PC-3 (cell line): ENCODE measurements around the gene CSNK1G1. TPM values are rescaled to one million over a fixed set of nuclear protein-coding genes. Genes with fewer than 3 reads are reported as not detected.
A peak's percentile ranks its signal among the peaks of the same experiment; 100 is the strongest.
"Not testable (repeated sequence)": the region's sequence is repeated elsewhere in the genome, so short reads cannot be mapped to it uniquely, and the experiment has no call there.

Experiments used
- ATAC-seq: fragments of 200-7000 bp; cut with Tn5 transposase; 2 replicates; pipeline ENCODE4 v1.9.1; 2020; ENCODE audit warnings: mild to moderate bottlenecking, moderate library complexity
- BruUV-seq: library from RNA; stranded (reverse); fragments of 400-500 nt; replicated peaks from 2 replicates; lab custom pipeline; 2021; lab: Mats Ljungman, UMichigan
- CTCF ChIA-PET: fragments of 300-600 bp; sonication (Branson Sonifier 250); formaldehyde crosslinking; loops from one replicate; lab custom pipeline; 2022; ENCODE audit warnings: antibody characterized with exemption; lab: Charles Lee
- POLR2A ChIA-PET: fragments of 300-600 bp; sonication (Branson Sonifier 250); formaldehyde crosslinking; loops from one replicate; lab custom pipeline; 2022; ENCODE audit warnings: antibody characterized with exemption; ENCODE audit not compliant: unreplicated experiment; lab: Charles Lee
- DNase-seq: peaks from one replicate; pipeline ENCODE4 v3.0.0-alpha.2; 2015
- H2AFZ ChIP-seq: fragments of 300-600 bp; sonication (generic); 2 replicates; pipeline ENCODE4 v1.6.0; 2016; ENCODE audit warnings: antibody characterized with exemption, low read length
- H3F3A ChIP-seq: fragments of 300-600 bp; sonication (generic); one replicate; pipeline ENCODE4 v1.6.0; 2017; ENCODE audit warnings: antibody characterized with exemption, low read length, control low read depth, mild to moderate bottlenecking; ENCODE audit not compliant: unreplicated experiment
- H3K27ac ChIP-seq: fragments of 300-600 bp; sonication (generic); 2 replicates; pipeline ENCODE4 v1.5.1; 2016; ENCODE audit warnings: mild to moderate bottlenecking, low read length
- H3K27me3 ChIP-seq: fragments of 300-600 bp; sonication (generic); 2 replicates; pipeline ENCODE4 v1.6.1; 2016; ENCODE audit warnings: low read length, mixed read lengths
- H3K36me3 ChIP-seq: fragments of 300-600 bp; sonication (generic); 2 replicates; pipeline ENCODE4 v1.6.1; 2016; ENCODE audit warnings: low read depth, mixed run types, low read length, mixed read lengths
- H3K4me1 ChIP-seq: fragments of 300-600 bp; sonication (generic); 2 replicates; pipeline ENCODE4 v1.5.1; 2016; ENCODE audit warnings: low read length; ENCODE audit not compliant: insufficient read depth
- H3K4me2 ChIP-seq: fragments of 300-600 bp; sonication (generic); 2 replicates; pipeline ENCODE4 v1.6.0; 2016; ENCODE audit warnings: low read length
- H3K4me3 ChIP-seq: fragments of 300-600 bp; sonication (generic); 2 replicates; pipeline ENCODE4 v1.5.1; 2016; ENCODE audit warnings: mild to moderate bottlenecking, low read length, mixed read lengths
- H3K79me2 ChIP-seq: fragments of 300-600 bp; sonication (generic); 2 replicates; pipeline ENCODE4 v1.6.1; 2017; ENCODE audit warnings: low read length, mixed read lengths
- H3K9ac ChIP-seq: fragments of 300-600 bp; sonication (generic); 2 replicates; pipeline ENCODE4 v1.6.0; 2016; ENCODE audit warnings: mild to moderate bottlenecking, low read length
- H3K9me2 ChIP-seq: fragments of 300-600 bp; sonication (generic); replicated peaks from 2 replicates; pipeline ENCODE4 v1.6.1; 2016; ENCODE audit warnings: mixed run types, low read length, mixed read lengths
- H3K9me3 ChIP-seq: fragments of 300-600 bp; sonication (generic); 2 replicates; pipeline ENCODE4 v1.6.1; 2016; ENCODE audit warnings: low read length, mixed read lengths
- H4K20me1 ChIP-seq: fragments of 300-600 bp; sonication (generic); 2 replicates; pipeline ENCODE4 v1.6.1; 2016; ENCODE audit warnings: low read length, mixed read lengths
- EZH2 ChIP-seq: fragments of 300-600 bp; sonication (generic); IDR thresholded peaks from one replicate; pipeline ENCODE4 v1.6.1; 2017; ENCODE audit warnings: antibody characterized with exemption, mild to moderate bottlenecking, low read length; ENCODE audit not compliant: unreplicated experiment
- EZH2phosphoT487 ChIP-seq: fragments of 300-600 bp; sonication (generic); IDR thresholded peaks from 2 replicates; pipeline ENCODE4 v1.6.1; 2018; ENCODE audit warnings: mild to moderate bottlenecking, antibody characterized with exemption, low read length, borderline replicate concordance
- intact Hi-C: fragments of 100-400 bp; cut with micrococcal nuclease; formaldehyde crosslinking; loops from 2 replicates; pipeline ENCODE4 v1.9.0; 2023
- total RNA-seq: library from RNA; depleted of rRNA; stranded (reverse); fragments of >200 nt; gene quantifications from 2 replicates; pipeline ENCODE4 v1.2.3, GENCODE V29; 2014
- TF ChIP-seq, protein P1 (sequence below): fragments of 300-600 bp; sonication (generic); conservative IDR thresholded peaks from 2 replicates; pipeline ENCODE4 v1.5.1; 2017; ENCODE audit warnings: antibody characterized with exemption, low read depth, mild to moderate bottlenecking, low read length

The CSNK1G1 gene
- total RNA-seq, 1 experiment from 2014 or later, result 9.8 TPM

DNA sequence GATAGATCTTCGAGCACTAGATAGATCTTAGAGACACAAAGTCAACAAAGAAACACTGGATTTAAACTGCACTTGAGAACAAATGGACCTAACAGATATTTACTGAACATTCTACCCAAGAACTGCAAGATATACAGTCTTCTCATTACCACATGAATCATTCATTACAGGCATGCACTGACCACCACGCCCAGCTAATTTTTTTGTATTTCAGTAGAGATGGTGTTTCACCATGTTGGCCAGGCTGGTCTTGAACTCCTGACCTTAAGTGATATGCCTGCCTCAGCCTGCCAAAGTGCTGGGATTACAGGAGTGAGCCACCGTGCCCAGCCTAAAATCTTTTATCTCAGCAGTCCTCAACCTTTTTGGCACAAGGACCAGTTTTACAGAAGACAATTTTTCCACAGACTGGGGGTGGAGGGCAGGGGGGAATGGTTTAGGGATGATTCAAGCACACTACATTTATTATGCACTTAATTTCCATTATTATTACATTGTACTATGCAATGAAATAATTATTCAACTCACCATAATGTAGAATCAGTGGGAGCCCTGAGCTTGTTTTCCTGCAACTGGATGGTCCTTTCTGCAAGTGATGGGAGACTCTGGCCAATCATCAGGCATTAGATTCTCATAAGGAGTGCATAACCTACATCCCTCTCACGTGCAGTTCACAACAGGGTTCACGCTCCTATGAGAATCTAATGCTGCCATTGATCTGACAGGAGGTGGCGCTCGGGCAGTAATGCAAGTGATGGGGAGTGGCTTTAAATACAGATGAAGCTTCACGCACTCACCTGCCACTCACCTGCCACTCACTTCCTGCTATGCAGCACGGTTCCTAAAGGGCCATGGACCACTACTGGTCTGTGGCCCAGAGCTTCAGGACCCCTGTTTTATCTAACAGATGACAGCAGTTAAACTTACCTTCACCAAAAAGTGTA is 21.7 kb downstream of the CSNK1G1 start:
- H3K9me2 ChIP-seq, result no peaks in the 10 kb centered on the region
- H3K4me1 ChIP-seq, result no peaks in the 10 kb centered on the region
- H3F3A ChIP-seq, result no peaks in the 10 kb centered on the region
- ATAC-seq (peak; percentile 33; the same call in 1 of the 2 replicates), DNase-seq (no peak)
- H3K9me3 ChIP-seq, result no peaks in the 10 kb centered on the region
- no peak overlapping the region for H3K4me2 ChIP-seq
- H3K79me2 ChIP-seq, result peaks cover 7% of the 10 kb centered on the region; the same call in 1 of the 2 replicates
- ChIA-PET CTCF (no interaction called here), POLR2A (no interaction called here)
- no TSS peak for BruUV-seq
- H3K36me3 ChIP-seq, result peaks cover 5% of the 10 kb centered on the region; the same call in 1 of the 2 replicates
- intact Hi-C loops, result no loop called here
- no peak overlapping the region for H3K27ac ChIP-seq
- no peak overlapping the region for H3K9ac ChIP-seq
- H3K4me3 ChIP-seq, result no peak overlapping the region
- H2AFZ ChIP-seq, result no peak overlapping the region
- H3K27me3 ChIP-seq, result no peaks in the 10 kb centered on the region
- TF ChIP-seq, protein P1, sequence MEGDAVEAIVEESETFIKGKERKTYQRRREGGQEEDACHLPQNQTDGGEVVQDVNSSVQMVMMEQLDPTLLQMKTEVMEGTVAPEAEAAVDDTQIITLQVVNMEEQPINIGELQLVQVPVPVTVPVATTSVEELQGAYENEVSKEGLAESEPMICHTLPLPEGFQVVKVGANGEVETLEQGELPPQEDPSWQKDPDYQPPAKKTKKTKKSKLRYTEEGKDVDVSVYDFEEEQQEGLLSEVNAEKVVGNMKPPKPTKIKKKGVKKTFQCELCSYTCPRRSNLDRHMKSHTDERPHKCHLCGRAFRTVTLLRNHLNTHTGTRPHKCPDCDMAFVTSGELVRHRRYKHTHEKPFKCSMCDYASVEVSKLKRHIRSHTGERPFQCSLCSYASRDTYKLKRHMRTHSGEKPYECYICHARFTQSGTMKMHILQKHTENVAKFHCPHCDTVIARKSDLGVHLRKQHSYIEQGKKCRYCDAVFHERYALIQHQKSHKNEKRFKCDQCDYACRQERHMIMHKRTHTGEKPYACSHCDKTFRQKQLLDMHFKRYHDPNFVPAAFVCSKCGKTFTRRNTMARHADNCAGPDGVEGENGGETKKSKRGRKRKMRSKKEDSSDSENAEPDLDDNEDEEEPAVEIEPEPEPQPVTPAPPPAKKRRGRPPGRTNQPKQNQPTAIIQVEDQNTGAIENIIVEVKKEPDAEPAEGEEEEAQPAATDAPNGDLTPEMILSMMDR, result no peak
- no peak for TF ChIP-seq EZH2phosphoT487
- TF ChIP-seq EZH2, result no peak
- H4K20me1 ChIP-seq, result no peaks in the 10 kb centered on the region

DNA sequence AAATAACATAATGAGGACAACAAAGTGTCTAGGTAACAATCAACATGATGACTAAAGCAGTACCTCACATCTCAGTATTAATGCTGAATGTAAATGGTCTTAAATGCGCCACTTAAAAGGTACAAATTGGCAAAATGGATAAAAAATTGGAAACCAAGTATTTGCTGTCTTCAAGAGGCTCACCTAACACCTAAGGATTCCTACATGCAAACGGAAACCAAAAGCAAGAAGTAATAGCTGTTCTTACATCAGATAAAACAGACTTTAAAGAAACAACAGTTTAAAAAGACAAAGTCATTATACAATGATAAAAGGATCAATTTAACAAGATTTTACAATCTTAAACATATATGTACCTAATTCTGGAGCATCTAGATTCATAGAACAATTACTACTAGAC is 22.5 kb downstream of the CSNK1G1 start:
- Histone ChIP-seq H3K4me2 (no peak overlapping the region), H3K9me3 (no peaks in the 10 kb centered on the region), H3F3A (no peaks in the 10 kb centered on the region), H3K4me1 (no peaks in the 10 kb centered on the region), H3K79me2 (peaks cover 7% of the 10 kb centered on the region; the same call in 1 of the 2 replicates), H3K9ac (no peak overlapping the region), H3K36me3 (peaks cover 5% of the 10 kb centered on the region; the same call in 1 of the 2 replicates), H3K27me3 (no peaks in the 10 kb centered on the region), H4K20me1 (no peaks in the 10 kb centered on the region), H3K27ac (no peak overlapping the region), H3K4me3 (no peak overlapping the region), H2AFZ (no peak overlapping the region), H3K9me2 (no peaks in the 10 kb centered on the region)
- intact Hi-C loops, result no loop called here
- CTCF ChIA-PET, result no interaction called here
- no TSS peak for BruUV-seq
- no peak for TF ChIP-seq EZH2
- POLR2A ChIA-PET, result no interaction called here
- DNase-seq (no peak), ATAC-seq (no peak)

DNA sequence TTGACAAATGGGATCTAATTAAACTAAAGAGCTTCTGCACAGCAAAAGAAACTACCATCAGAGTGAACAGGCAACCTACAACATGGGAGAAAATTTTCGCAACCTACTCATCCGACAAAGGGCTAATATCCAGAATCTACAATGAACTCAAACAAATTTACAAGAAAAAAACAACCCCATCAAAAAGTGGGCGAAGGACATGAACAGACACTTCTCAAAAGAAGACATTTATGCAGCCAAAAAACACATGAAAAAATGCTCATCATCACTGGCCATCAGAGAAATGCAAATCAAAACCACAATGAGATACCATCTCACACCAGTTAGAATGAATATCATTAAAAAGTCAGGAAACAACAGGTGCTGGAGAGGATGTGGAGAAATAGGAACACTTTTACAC is 24.3 kb downstream of the CSNK1G1 start:
- H2AFZ ChIP-seq, H3K4me1 ChIP-seq, H3K9me2 ChIP-seq, intact Hi-C loops, BruUV-seq, H3K79me2 ChIP-seq, H3K4me2 ChIP-seq, H3K36me3 ChIP-seq, H3K27me3 ChIP-seq, H3K9me3 ChIP-seq, ATAC-seq, H3K4me3 ChIP-seq, H3F3A ChIP-seq, H3K9ac ChIP-seq, DNase-seq, POLR2A ChIA-PET, H3K27ac ChIP-seq, H4K20me1 ChIP-seq, CTCF ChIA-PET: not testable (repeated sequence)

DNA sequence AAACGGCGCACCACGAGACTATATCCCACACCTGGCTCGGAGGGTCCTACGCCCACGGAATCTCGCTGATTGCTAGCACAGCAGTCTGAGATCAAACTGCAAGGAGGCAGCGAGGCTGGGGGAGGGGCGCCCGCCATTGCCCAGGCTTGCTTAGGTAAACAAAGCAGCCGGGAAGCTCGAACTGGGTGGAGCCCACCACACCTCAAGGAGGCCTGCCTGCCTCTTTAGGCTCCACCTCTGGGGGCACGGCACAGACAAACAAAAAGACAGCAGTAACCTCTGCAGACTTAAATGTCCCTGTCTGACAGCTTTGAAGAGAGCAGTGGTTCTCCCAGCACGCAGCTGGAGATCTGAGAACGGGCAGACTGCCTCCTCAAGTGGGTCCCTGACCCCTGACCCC is 29.0 kb downstream of the CSNK1G1 start:
- H3K27ac ChIP-seq, H3K9me2 ChIP-seq, H3F3A ChIP-seq, H3K4me1 ChIP-seq, H3K27me3 ChIP-seq, H3K9me3 ChIP-seq, ATAC-seq, H3K36me3 ChIP-seq, H3K4me3 ChIP-seq, H3K4me2 ChIP-seq, POLR2A ChIA-PET, intact Hi-C loops, CTCF ChIA-PET, H3K9ac ChIP-seq, DNase-seq, H4K20me1 ChIP-seq, H2AFZ ChIP-seq: not testable (repeated sequence)
- TSS peak; percentile 70 for BruUV-seq
- peaks cover 17% of the 10 kb centered on the region for H3K79me2 ChIP-seq

DNA sequence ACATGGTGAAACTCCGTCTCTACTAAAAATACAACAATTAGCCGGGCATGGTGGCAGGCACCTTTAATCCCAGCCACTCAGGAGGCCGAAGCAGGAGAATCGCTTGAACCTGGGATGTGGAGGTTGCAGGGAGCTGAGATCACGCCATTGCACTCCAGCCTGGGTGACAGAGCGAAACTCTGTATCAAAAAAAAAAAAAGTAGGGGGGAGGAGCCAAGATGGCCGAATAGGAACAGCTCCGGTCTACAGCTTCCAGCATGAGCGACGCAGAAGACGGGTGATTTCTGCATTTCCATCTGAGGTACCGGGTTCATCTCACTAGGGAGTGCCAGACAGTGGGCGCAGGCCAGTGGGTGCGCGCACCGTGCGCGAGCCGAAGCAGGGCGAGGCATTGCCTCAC is 29.5 kb downstream of the CSNK1G1 start:
- H3K9me3 ChIP-seq, H3K4me1 ChIP-seq, H3K36me3 ChIP-seq, ATAC-seq, POLR2A ChIA-PET, H3K9me2 ChIP-seq, CTCF ChIA-PET, intact Hi-C loops, H4K20me1 ChIP-seq, H3F3A ChIP-seq, H3K27me3 ChIP-seq, H2AFZ ChIP-seq: not testable (repeated sequence)
- peak; percentile 15 for DNase-seq
- Histone ChIP-seq H3K4me2 (0 out of 2 replicates have a peak overlapping the region, but pooled peaks have one; percentile 62), H3K9ac (peak overlapping the region; percentile 27; the same call in 1 of the 2 replicates), H3K79me2 (peaks cover 17% of the 10 kb centered on the region), H3K27ac (peak overlapping the region; percentile 40; the same call in 1 of the 2 replicates), H3K4me3 (peak overlapping the region; percentile 52)
- TSS peak; percentile 42 for BruUV-seq
